Activated naive CD4-positive, alpha-beta T cell treated with anti-CD3 and anti-CD28 coated beads, Interleukin-2, amount 50 U/mL, for 72 hours (primary cell): ENCODE measurements around the gene DHDH. TPM values are rescaled to one million over a fixed set of nuclear protein-coding genes. Genes with fewer than 3 reads are reported as not detected.
A peak's percentile ranks its signal among the peaks of the same experiment; 100 is the strongest.
"Not testable (repeated sequence)": the region's sequence is repeated elsewhere in the genome, so short reads cannot be mapped to it uniquely, and the experiment has no call there.

Experiments
- ATAC-seq, 2 donors: fragments of 150-1000 bp; cut with Tn5 transposase; 2 replicates each; pipeline ENCODE4 v1.10.0; 2021; ENCODE audit warnings: mild to moderate bottlenecking in 2 of 2, moderate library complexity in 2 of 2
- DNase-seq, 2 donors: peaks; one replicate each; pipeline ENCODE4 v3.0.0; 2021 to 2022; ENCODE audit warnings: low spot score in 2 of 2
- H3K27ac Mint-ChIP-seq, 2 donors: one replicate each; pipeline ENCODE4 v1.8.0; 2022; ENCODE audit warnings: mild to moderate bottlenecking in 2 of 2, mixed read lengths in 2 of 2
- H3K36me3 Mint-ChIP-seq, 2 donors: one replicate each; pipeline ENCODE4 v1.8.0; 2022; ENCODE audit warnings: mixed read lengths in 2 of 2
- H3K9me3 Mint-ChIP-seq, 2 donors: one replicate each; pipeline ENCODE4 v1.8.0; 2022; ENCODE audit warnings: mixed read lengths in 2 of 2
- total RNA-seq, 2 donors: library from RNA; stranded (reverse); gene quantifications; one replicate each; pipeline ENCODE4 v1.2.3, GENCODE V29; 2022

Gene DHDH
- total RNA-seq, 2 donors from 2014 or later: 2.2 to 7.4 TPM

DNA sequence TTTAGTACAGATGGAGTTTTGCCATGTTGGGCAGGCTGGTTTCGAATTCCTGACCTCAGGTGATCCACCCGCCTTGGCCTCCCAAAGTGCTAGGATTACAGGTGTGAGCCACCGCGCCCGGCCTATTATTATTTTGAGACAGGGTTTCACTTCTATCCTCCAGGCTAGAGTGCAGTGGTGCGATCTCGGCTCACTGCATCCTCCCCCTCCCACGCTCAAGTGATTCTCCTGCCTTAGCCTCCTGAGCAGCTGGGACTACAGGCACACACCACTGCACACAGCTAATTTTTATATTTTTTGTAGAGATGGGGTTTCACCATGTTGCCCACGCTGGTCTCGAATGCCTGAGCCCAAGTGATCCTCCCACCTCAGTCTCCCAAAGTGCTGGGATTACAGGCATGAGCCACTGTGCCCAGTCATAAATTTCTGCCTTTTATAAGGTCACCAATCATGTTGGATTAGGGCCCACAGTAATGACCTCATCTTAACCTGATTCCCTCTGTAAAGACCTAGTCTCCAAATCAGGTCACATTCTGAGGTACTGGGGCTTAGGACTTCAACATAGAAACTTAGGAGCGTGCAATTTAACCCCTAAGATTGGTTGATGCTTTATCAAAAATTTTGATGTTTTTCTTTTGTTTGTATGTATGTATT lies 23.9 kb upstream of the DHDH start:
- peaks cover 10 to 37% of the 10 kb centered on the region in 2 donors for H3K36me3 Mint-ChIP-seq
- DNase-seq, H3K27ac Mint-ChIP-seq, H3K9me3 Mint-ChIP-seq, ATAC-seq: not testable (repeated sequence)

DNA sequence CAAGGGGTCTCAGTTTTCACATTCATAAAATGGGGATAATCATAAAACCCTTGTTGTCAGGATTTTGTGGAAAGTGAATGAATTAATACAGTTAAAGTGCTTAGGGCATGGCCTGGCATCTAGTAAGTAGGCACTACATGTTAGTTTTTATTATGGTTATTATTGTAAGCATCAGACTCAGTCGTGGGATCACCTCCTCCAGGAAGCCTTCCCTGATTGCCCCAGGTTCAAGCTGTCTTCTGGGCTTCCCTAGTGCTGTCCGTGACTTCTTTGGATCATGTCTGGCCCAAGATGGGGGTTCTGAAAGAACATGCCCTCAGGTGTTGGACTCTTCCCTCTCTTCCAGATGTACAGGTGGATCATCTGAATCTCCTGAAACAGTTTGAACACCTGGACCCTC lies 22.7 kb upstream of the DHDH start:
- DNase-seq (no peak), ATAC-seq (no peak)
- Mint-ChIP-seq H3K9me3 (no peaks in the 10 kb centered on the region), H3K27ac (no peak overlapping the region), H3K36me3 (peaks cover 6 to 37% of the 10 kb centered on the region in 2 donors)

DNA sequence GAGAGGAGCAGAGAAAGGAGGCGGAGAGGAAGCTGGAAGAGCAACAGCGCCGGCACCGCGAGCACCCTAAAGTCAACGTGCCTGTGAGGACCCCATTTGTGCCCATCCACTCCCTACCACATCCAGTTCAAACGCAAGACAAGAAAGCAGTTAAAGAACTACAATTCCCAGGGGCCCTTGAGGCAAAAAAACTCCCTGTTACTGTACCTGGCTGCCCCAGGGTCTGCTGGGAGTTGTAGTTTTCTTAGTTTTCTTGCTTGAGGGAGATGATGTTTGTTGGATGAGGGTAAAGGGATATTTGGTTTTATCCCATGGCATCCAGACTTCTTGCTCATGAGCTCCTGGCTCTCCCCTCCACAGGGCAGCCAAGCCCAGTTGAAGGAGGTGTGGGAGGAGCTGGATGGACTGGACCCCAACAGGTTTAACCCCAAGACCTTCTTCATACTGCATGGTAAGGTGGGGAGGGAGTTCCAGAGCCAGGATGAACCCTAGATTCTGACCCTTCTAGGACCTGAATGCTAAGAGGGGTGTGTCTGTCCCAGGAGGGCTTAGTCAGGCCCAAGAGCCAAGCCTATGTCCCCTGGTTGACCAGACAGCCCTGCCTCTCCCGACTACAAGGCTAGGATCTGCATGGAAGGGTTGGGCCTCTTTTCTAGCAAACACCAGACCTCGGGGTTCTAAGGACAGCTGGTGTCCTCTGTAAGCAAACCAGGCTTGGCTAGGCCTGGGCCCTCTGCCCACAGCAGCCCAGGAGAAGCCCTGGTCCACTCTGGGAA lies 20.2 kb upstream of the DHDH start:
- ATAC-seq: peak; percentile 18 to 77
- H3K9me3 Mint-ChIP-seq: no peaks in the 10 kb centered on the region
- peaks cover 6 to 21% of the 10 kb centered on the region in 2 donors for H3K36me3 Mint-ChIP-seq
- H3K27ac Mint-ChIP-seq: peak overlapping the region in 1 of 2 donors; percentile 14
- DNase-seq: peak in 1 of 2 donors; percentile 30

DNA sequence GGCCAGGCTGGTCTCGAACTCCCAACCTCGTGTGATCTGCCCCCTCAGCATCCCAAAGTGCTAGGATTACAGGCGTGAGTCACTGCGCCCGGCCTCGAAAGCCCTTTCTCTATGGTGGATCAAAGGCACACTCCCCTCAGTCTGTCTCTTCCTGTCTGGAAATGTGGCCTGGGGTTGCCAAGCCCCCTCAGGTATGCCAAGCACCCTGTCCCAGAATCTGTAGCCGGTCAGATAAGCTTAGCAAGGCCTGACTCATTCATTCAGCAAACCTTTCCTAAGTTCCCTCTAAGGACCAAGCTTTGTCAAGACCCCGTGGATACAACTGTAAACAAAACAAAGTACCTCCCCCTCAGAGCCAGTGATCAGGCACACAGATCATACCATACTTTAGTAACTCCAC lies 19.3 kb upstream of the DHDH start:
- H3K9me3 Mint-ChIP-seq: no peaks in the 10 kb centered on the region
- peak overlapping the region in 1 of 2 donors; percentile 77 for H3K27ac Mint-ChIP-seq
- DNase-seq (no peak), ATAC-seq (no peak)
- H3K36me3 Mint-ChIP-seq: peaks cover 6 to 27% of the 10 kb centered on the region in 2 donors

DNA sequence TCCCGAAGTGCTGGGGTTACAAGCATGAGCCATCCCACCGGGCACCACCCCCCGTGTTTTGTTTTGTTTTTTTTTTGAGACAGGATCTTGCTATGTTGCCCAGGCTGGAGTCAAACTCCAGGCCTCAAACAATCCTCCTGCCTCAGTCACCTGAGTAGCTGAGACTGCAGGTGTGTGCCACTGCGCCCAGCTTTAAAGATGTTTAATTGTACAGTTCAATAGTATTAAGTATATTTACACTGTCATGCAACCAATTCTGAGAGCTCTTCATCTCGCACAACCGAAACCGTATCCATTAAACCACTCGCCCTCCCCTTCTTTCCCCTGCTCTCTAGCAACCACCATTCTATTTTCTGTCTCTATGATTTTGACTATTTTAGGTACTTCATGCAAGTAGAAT lies 17.7 kb upstream of the DHDH start:
- H3K27ac Mint-ChIP-seq: peak overlapping the region in 1 of 2 donors; percentile 0

DNA sequence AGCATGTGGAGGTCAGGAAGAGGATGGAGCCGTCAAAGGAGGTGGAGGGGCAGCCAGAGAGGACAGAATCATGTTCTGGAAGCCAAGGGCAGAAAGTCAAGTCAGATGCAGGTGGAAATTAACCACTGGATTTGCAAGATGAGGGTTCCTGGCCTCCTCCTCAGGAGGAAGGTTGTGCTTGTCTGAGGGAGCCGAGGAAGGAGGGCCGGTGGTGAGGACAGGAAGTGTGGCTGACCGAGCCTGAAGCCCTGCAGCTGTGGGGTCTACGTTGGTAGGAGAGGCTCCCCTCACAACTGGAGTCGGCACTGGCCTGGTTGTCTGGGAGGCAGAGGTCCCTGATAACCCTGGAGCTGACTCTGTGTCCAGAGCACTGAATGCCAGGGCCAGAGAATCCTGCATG lies 15.4 kb upstream of the DHDH start:
- ATAC-seq (no peak), DNase-seq (no peak)
- Mint-ChIP-seq H3K27ac (peak overlapping the region in 1 of 2 donors; percentile 59), H3K36me3 (peaks cover 6 to 22% of the 10 kb centered on the region in 2 donors), H3K9me3 (no peaks in the 10 kb centered on the region)

More for the DNA sequence above, 17.7 kb upstream of the DHDH start:
- Mint-ChIP-seq H3K9me3 (no peaks in the 10 kb centered on the region), H3K36me3 (peaks cover 6 to 27% of the 10 kb centered on the region in 2 donors)
- ATAC-seq: no peak
- DNase-seq: no peak

DNA sequence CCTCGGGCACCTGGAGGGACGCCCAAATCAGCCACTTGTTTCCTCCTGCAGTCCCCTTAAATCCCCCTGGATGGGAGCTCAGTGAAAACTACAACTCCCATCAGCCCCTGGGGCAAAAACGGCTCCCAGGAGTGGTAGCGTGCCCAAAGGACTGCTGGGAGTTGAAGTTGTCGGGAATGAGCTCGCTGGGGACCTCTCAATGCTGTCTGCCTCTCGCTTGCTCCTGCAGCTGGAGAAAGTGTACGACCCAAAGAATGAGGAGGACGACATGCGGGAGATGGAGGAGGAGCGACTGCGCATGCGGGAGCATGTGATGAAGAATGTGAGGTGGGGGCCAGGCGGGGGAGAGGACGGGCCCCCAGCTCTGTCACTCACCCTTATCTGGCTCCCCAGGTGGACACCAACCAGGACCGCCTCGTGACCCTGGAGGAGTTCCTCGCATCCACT lies 14.7 kb upstream of the DHDH start:
- DNase-seq: no peak

DNA sequence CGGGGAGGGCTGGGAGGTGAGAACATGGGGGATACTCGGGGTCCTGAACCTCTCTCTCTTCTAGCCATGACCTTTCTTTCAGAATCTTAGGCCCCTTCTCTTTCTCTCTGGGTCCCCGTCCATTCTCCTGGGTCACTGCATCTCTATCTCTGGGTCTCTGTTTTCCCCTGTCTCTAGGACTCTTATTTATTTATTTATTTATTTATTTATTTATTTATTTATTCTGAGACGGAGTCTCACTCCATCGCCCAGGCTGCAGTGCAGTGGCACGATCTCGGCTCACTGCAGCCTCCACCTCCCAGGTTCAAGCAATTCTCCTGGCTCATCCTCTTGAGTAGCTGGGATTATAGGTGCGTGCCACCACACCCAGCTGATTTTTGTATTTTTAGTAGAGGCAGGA lies 14.2 kb upstream of the DHDH start:
- not testable (repeated sequence) for H3K9me3 Mint-ChIP-seq, ATAC-seq, DNase-seq
- H3K27ac Mint-ChIP-seq: peak overlapping the region in 1 of 2 donors; percentile 68
- peaks cover 3 to 18% of the 10 kb centered on the region in 2 donors for H3K36me3 Mint-ChIP-seq

More for the DNA sequence above, 14.7 kb upstream of the DHDH start:
- peak in 1 of 2 donors; percentile 64 for ATAC-seq
- Mint-ChIP-seq H3K9me3 (no peaks in the 10 kb centered on the region), H3K36me3 (peaks cover 6 to 21% of the 10 kb centered on the region in 2 donors), H3K27ac (peak overlapping the region in 1 of 2 donors; percentile 56)

DNA sequence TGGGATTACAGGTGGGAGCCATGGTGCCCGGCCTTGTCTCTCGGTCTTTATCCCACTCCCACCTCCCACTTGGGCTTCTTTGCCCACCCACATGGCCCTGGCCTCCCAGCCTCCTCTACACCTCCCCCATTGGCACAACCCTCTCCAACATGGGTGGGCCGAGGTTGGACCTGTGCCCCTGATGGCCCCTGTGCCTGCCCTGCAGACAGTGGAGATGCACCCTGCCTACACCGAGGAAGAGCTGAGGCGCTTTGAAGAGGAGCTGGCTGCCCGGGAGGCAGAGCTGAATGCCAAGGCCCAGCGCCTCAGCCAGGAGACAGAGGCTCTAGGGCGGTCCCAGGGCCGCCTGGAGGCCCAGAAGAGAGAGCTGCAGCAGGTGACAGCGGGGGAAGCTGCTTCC lies 12.6 kb upstream of the DHDH start:
- H3K27ac Mint-ChIP-seq: peak overlapping the region in 1 of 2 donors; percentile 58
- H3K36me3 Mint-ChIP-seq: peaks cover 0 to 15% of the 10 kb centered on the region in 2 donors
- H3K9me3 Mint-ChIP-seq: no peaks in the 10 kb centered on the region
- DNase-seq (no peak), ATAC-seq (no peak)

DNA sequence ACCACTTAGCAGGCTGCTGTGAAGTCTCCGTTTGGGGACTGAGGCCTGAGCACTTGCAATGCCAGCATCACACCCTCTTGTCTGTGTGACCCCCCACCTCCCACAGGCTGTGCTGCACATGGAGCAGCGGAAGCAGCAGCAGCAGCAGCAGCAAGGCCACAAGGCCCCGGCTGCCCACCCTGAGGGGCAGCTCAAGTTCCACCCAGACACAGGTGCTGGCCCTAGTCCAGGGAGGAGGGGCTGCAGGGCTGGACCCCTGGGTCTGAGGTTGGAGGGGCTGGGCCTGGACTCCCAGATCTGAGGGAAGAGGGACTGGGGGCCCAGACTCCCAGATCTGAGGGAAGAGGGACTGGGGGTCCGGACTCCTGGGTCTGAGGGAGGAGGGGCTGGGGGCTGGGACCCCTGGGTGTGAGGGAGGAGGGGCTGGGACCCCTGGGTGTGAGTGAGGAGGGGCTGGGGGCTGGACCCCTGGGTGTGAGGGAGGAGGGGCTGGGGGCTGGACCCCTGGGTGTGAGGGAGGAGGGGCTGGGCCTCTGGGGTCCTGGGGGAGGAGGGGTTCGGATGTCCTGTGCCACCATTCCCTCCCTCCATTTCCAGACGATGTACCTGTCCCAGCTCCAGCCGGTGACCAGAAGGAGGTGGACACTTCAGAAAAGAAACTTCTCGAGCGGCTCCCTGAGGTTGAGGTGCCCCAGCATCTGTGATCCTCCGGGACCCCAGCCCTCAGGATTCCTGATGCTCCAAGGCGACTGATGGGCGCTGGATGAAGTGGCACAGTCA lies 11.6 kb upstream of the DHDH start:
- ATAC-seq: no peak
- DNase-seq: no peak
- H3K27ac Mint-ChIP-seq: peak overlapping the region in 1 of 2 donors; percentile 58
- peaks cover 0 to 15% of the 10 kb centered on the region in 2 donors for H3K36me3 Mint-ChIP-seq
- no peaks in the 10 kb centered on the region for H3K9me3 Mint-ChIP-seq

DNA sequence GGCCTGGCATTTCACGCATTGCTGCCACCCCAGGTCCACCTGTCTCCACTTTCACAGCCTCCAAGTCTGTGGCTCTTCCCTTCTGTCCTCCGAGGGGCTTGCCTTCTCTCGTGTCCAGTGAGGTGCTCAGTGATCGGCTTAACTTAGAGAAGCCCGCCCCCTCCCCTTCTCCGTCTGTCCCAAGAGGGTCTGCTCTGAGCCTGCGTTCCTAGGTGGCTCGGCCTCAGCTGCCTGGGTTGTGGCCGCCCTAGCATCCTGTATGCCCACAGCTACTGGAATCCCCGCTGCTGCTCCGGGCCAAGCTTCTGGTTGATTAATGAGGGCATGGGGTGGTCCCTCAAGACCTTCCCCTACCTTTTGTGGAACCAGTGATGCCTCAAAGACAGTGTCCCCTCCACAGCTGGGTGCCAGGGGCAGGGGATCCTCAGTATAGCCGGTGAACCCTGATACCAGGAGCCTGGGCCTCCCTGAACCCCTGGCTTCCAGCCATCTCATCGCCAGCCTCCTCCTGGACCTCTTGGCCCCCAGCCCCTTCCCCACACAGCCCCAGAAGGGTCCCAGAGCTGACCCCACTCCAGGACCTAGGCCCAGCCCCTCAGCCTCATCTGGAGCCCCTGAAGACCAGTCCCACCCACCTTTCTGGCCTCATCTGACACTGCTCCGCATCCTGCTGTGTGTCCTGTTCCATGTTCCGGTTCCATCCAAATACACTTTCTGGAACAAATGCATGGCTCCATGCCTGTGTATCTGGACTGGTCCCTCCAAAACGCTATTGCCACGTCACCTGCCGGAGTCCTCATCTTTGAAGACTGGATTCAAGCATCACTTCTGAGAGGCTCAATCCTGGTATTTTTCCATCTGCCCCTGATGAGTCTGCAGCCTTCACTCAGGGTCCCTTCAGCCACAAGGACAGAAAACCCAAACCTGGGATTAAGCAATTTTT lies 10.7 kb upstream of the DHDH start:
- Mint-ChIP-seq H3K9me3 (no peaks in the 10 kb centered on the region), H3K36me3 (peaks cover 0 to 15% of the 10 kb centered on the region in 2 donors), H3K27ac (peak overlapping the region; percentile 67 to 92)
- no peak for DNase-seq
- ATAC-seq: no peak

DNA sequence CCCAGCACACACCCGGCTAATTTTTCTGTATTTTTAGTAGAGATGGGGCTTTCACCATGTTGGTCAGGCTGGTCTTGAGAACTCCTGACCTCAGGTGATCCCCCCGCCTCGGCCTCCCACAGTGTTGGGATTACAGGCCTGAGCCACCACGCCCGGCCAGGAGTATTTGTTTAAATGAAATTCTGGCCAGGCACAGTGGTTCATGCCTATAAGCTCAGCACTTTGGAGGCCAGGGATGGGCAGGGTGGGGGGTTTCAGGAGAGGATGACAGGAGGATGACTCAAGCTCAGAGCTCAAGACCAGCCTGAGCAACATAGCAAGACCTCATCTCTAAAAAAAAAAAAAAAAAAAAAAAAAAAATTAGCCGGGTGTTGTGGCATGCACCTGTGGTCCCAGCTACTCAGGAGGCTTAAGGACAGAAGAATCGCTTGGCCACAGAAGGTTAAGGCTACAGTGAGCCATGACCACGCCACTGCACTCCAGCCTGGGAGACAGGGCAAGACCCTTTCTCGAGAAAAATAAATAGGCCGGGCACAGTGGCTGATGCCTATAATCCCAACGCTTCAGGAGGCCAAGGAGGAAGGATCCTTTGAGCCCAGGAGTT lies 8.2 kb upstream of the DHDH start:
- DNase-seq (no peak), ATAC-seq (peak in 1 of 2 donors; percentile 66)
- Mint-ChIP-seq H3K27ac (peak overlapping the region in 1 of 2 donors; percentile 80), H3K36me3 (peaks cover 0 to 9% of the 10 kb centered on the region in 2 donors), H3K9me3 (no peaks in the 10 kb centered on the region)

DNA sequence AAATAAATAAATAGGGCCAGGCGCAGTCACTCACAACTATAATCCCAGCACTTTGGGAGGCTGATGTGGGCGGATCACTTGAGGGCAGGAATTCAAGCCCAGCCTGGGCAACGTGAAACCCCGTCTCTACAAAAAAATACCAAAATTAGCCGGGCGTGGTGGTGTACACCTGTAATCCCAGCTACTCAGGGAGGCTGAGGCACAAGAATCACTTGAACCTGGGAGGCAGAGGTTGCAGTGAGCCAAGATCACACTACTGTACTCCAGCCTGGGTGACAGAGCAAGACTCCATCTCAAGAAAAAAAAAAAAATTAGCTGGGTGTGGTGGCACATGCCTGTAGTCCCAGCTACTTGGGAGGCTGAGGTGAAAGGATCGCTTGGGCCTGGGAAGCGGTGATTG lies 7.6 kb upstream of the DHDH start:
- ATAC-seq, DNase-seq, H3K9me3 Mint-ChIP-seq, H3K36me3 Mint-ChIP-seq: not testable (repeated sequence)
- peak overlapping the region in 1 of 2 donors; percentile 77 for H3K27ac Mint-ChIP-seq

DNA sequence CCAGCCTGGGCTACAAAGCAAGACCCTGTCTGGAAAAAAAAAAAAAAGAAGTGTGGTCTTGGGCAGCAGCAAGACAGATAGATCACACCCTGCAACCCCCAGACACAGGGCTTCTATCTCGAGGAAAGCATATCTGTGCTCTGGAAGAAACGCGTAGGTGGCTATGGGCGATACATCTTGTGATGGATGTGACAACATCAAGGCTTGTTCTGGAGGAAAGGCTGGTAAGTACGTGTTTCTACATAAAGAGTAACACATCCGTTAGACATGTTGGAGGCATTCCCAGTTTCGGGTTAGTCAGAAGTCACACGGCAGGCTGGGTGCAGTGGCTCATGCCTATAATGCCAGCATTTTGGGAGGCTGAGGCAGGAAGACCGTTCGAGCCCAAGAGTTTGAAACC lies 6.6 kb upstream of the DHDH start:
- Mint-ChIP-seq H3K9me3 (no peaks in the 10 kb centered on the region), H3K36me3 (peaks cover 0 to 9% of the 10 kb centered on the region in 2 donors), H3K27ac (peak overlapping the region; percentile 55 to 77)
- peak; percentile 78 to 87 for ATAC-seq
- peak; percentile 29 to 69 for DNase-seq

DNA sequence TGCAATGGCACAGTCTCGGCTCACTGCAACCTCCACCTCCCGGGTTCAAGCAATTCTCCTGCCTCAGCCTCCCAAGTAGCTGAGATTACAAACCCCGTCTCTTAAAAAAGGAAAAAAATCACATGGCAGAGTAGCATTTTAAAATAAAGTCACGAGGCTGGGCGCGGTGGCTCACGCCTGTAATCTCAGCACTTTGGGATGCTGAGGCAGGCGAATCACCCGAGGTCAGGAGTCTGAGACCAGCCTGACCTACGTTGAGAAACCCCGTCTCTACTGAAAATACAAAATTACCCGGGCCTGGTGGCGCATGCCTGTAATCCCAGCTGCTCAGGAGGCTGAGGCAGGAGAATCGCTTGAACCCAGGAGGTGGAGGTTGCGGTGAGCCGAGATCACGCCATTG lies 5.8 kb upstream of the DHDH start:
- not testable (repeated sequence) for ATAC-seq, H3K36me3 Mint-ChIP-seq, H3K27ac Mint-ChIP-seq, DNase-seq, H3K9me3 Mint-ChIP-seq
